IMR-90 (cell line): Measurements from ENCODE around the gene LTBP1. TPM values are rescaled to one million over a fixed set of nuclear protein-coding genes. Genes with fewer than 3 reads are reported as not detected.

Source experiments
- ATAC-seq: fragments of 200-7000 bp; cut with Tn5 transposase; 2 replicates; pipeline ENCODE4 v1.9.1; 2020; ENCODE audit warnings: low read depth, mild to moderate bottlenecking, moderate library complexity
- BruUV-seq: library from RNA; stranded (reverse); fragments of 400-500 nt; replicated peaks from 2 replicates; lab custom pipeline; 2021; lab: Mats Ljungman, UMichigan
- CTCF ChIA-PET: fragments of 300-600 bp; formaldehyde crosslinking; extraction: SDS; loops from one replicate; lab custom pipeline; 2021; ENCODE audit warnings: antibody characterized with exemption; lab: Yijun Ruan, JAX
- POLR2A ChIA-PET: fragments of 300-600 bp; sonication (Branson Sonifier 250); formaldehyde crosslinking; loops from one replicate; lab custom pipeline; 2022; ENCODE audit warnings: antibody characterized with exemption; ENCODE audit not compliant: unreplicated experiment; lab: Charles Lee
- DNase-seq: peaks from one replicate; pipeline ENCODE4 v3.0.0; 2013
- H2AFZ ChIP-seq: replicated peaks from 2 replicates; pipeline ENCODE3; 2013; ENCODE audit warnings: low read length, mild to moderate bottlenecking; ENCODE audit not compliant: poor library complexity
- H2AK5ac ChIP-seq: 2 replicates; pipeline ENCODE4 v1.6.1; 2013; ENCODE audit warnings: low read depth, low read length, inconsistent platforms
- H2AK9ac ChIP-seq: replicated peaks from 2 replicates; pipeline ENCODE3; 2013; ENCODE audit warnings: mild to moderate bottlenecking, low read depth, low read length, moderate library complexity; ENCODE audit not compliant: poor library complexity
- H2BK120ac ChIP-seq: 2 replicates; pipeline ENCODE4 v1.6.1; 2013; ENCODE audit warnings: low read depth, low read length, inconsistent platforms
- H2BK15ac ChIP-seq: 3 replicates; pipeline ENCODE4 v1.6.1; 2013; ENCODE audit warnings: low read depth, low read length, inconsistent platforms
- H2BK20ac ChIP-seq: 2 replicates; pipeline ENCODE4 v1.6.1; 2013; ENCODE audit warnings: low read depth, mild to moderate bottlenecking, inconsistent platforms, low read length, moderate library complexity
- H2BK5ac ChIP-seq: 2 replicates; pipeline ENCODE4 v1.6.1; 2013; ENCODE audit warnings: mild to moderate bottlenecking, low read depth, low read length, inconsistent platforms; ENCODE audit not compliant: poor library complexity, severe bottlenecking
- H3K14ac ChIP-seq: replicated peaks from 2 replicates; pipeline ENCODE4 v1.6.1; 2013; ENCODE audit warnings: low read depth, low read length, inconsistent platforms
- H3K18ac ChIP-seq: 2 replicates; pipeline ENCODE4 v1.6.1; 2013; ENCODE audit warnings: low read depth, low read length, control low read depth
- H3K23ac ChIP-seq: 2 replicates; pipeline ENCODE4 v1.6.1; 2013; ENCODE audit warnings: low read depth, low read length, inconsistent platforms
- H3K27ac ChIP-seq: 2 replicates; pipeline ENCODE4 v1.5.1; 2013; ENCODE audit warnings: mild to moderate bottlenecking, control low read depth, low read length; ENCODE audit not compliant: insufficient read depth
- H3K27me3 ChIP-seq: 2 replicates; pipeline ENCODE4 v1.6.1; 2013; ENCODE audit warnings: low read length; ENCODE audit not compliant: control insufficient read depth, insufficient read depth
- H3K36me3 ChIP-seq: 2 replicates; pipeline ENCODE4 v1.6.1; 2013; ENCODE audit warnings: low read length, mixed read lengths; ENCODE audit not compliant: control insufficient read depth, insufficient read depth
- H3K4ac ChIP-seq: 2 replicates; pipeline ENCODE4 v1.6.1; 2013; ENCODE audit warnings: low read depth, low read length, inconsistent platforms
- H3K4me1 ChIP-seq: 2 replicates; pipeline ENCODE4 v1.6.1; 2013; ENCODE audit warnings: low read length, mixed read lengths; ENCODE audit not compliant: control insufficient read depth, insufficient read depth
- H3K4me2 ChIP-seq: 2 replicates; pipeline ENCODE4 v1.6.1; 2013; ENCODE audit warnings: low read depth, mild to moderate bottlenecking, control low read depth, low read length, moderate library complexity
- H3K4me3 ChIP-seq: 2 replicates; pipeline ENCODE4 v1.5.1; 2013; ENCODE audit warnings: low read depth, mild to moderate bottlenecking, control low read depth, low read length, moderate library complexity; ENCODE audit not compliant: insufficient read depth
- H3K56ac ChIP-seq: 2 replicates; pipeline ENCODE4 v1.6.1; 2013; ENCODE audit warnings: low read length, inconsistent platforms; ENCODE audit not compliant: insufficient read depth; ENCODE audit errors: extremely low read depth
- H3K79me1 ChIP-seq, 2 experiments: 2 replicates each; pipeline ENCODE4 v1.6.1; 2013; ENCODE audit warnings: low read length in 2 of 2, inconsistent platforms in 1 of 2, low read depth in 1 of 2
- H3K9ac ChIP-seq: 2 replicates; pipeline ENCODE4 v1.6.1; 2013; ENCODE audit warnings: low read depth, low read length, control low read depth
- H3K9me1 ChIP-seq: 2 replicates; pipeline ENCODE4 v1.6.1; 2013; ENCODE audit warnings: low read length, inconsistent platforms; ENCODE audit not compliant: insufficient read depth
- H3K9me3 ChIP-seq: 2 replicates; pipeline ENCODE4 v1.6.1; 2013; ENCODE audit warnings: low read length; ENCODE audit not compliant: control insufficient read depth, insufficient read depth
- H4K20me1 ChIP-seq: 2 replicates; pipeline ENCODE4 v1.6.1; 2013; ENCODE audit warnings: low read length, inconsistent platforms; ENCODE audit not compliant: insufficient read depth
- H4K5ac ChIP-seq: 2 replicates; pipeline ENCODE4 v1.6.1; 2013; ENCODE audit warnings: mild to moderate bottlenecking, low read depth, low read length, control low read depth
- H4K8ac ChIP-seq, 2 experiments: 2 replicates each; pipeline ENCODE4 v1.6.1; 2013; ENCODE audit warnings: low read depth in 2 of 2, low read length in 2 of 2, control low read depth in 1 of 2, inconsistent platforms in 1 of 2
- H4K91ac ChIP-seq: 2 replicates; pipeline ENCODE4 v1.6.1; 2013; ENCODE audit warnings: low read depth, low read length, inconsistent platforms; ENCODE audit not compliant: insufficient read depth
- CHD1 ChIP-seq: IDR thresholded peaks from 2 replicates; pipeline ENCODE4 v1.6.1; 2012; ENCODE audit warnings: low read depth, low read length, improper control_type of control experiment
- ELK1 ChIP-seq: fragments of 150-350 bp; IDR thresholded peaks from 2 replicates; pipeline ENCODE4 v1.6.1; 2016; ENCODE audit warnings: low read depth, mild to moderate bottlenecking, low read length, moderate library complexity, borderline replicate concordance
- FOS ChIP-seq: fragments of 150-350 bp; IDR thresholded peaks from 2 replicates; pipeline ENCODE4 v1.6.1; 2016; ENCODE audit warnings: low read depth, low read length
- MAFK ChIP-seq: IDR thresholded peaks from 2 replicates; pipeline ENCODE4 v1.6.1; 2012; ENCODE audit warnings: low read depth, low read length, improper control_type of control experiment
- MAZ ChIP-seq: IDR thresholded peaks from 2 replicates; pipeline ENCODE4 v1.6.1; 2012; ENCODE audit warnings: low read depth, mild to moderate bottlenecking, low read length, improper control_type of control experiment, moderate library complexity, borderline replicate concordance
- NFE2L2 ChIP-seq: fragments of 150-350 bp; IDR thresholded peaks from 2 replicates; pipeline ENCODE4 v1.6.1; 2016; ENCODE audit warnings: low read depth, mild to moderate bottlenecking, low read length
- POLR2A ChIP-seq: IDR thresholded peaks from 2 replicates; pipeline ENCODE4 v1.6.1; 2012; ENCODE audit warnings: mild to moderate bottlenecking, low read depth, low read length
- RCOR1 ChIP-seq: IDR thresholded peaks from 2 replicates; pipeline ENCODE4 v1.6.1; 2012; ENCODE audit warnings: mild to moderate bottlenecking, low read length, improper control_type of control experiment; ENCODE audit not compliant: insufficient replicate concordance
- WGBS, 2 experiments: methylation state at CpG; one replicate each; pipeline versions ENCODE4 v1.1.5 to v1.1.7; 2013; ENCODE audit warnings: missing lambda C conversion rate in 2 of 2; ENCODE audit not compliant: insufficient read length in 1 of 2; ENCODE audit errors: extremely low coverage in 2 of 2; 5-methylcytosine and 5-hydroxymethylcytosine counted together
- dilution Hi-C: fragments of 300-500 bp; cut with HindIII; formaldehyde crosslinking; loops from one replicate; pipeline ENCODE4 v1.14.3; 2018; ENCODE audit warnings: low sequenced_read_pairs; ENCODE audit not compliant: unreplicated experiment
- in situ Hi-C: fragments of 300-500 bp; cut with MboI; formaldehyde crosslinking; loops from 3 replicates; pipeline ENCODE4 v1.14.3; 2019; ENCODE audit warnings: low sequenced_read_pairs, inconsistent platforms, mixed read lengths
- intact Hi-C: fragments of 100-400 bp; cut with micrococcal nuclease; formaldehyde crosslinking; loops from 2 replicates; pipeline ENCODE4 v1.10.0; 2022
- polyA plus RNA-seq, 3 experiments: library from polyadenylated mRNA; depleted of rRNA; stranded (reverse); fragments of >200 nt; gene quantifications; 2 replicates each; pipeline ENCODE4 v1.2.3, GENCODE V29; 2012; ENCODE audit warnings: low replicate concordance in 1 of 3
- total RNA-seq: library from RNA; depleted of rRNA; stranded (reverse); fragments of >200 nt; gene quantifications from 2 replicates; pipeline ENCODE4 v1.2.3, GENCODE V29; 2012

LTBP1 gene
- total and polyA plus RNA-seq, 2 of the 4 experiments (the other 2 are of a cell fraction): 235 to 326 TPM

GRCh38 chr2:33265584-33266338 lies 319.0 kb downstream of the LTBP1 start:
- H3K79me1 ChIP-seq: peaks cover 14 to 51% of the 10 kb centered on the region in 2 experiments
- H2BK20ac ChIP-seq: no peak overlapping the region
- H2BK5ac ChIP-seq: no peak overlapping the region
- dilution Hi-C loops (no loop called here), intact Hi-C loops (no loop called here), in situ Hi-C loops (loop anchor here (10.0 to 25.0 kb wide), 2 partner anchors 228 to 481 kb away; no protein-coding TSS in a partner anchor)
- no peak overlapping the region for H3K4me2 ChIP-seq
- H3K23ac ChIP-seq: no peak overlapping the region
- no peak overlapping the region for H3K18ac ChIP-seq
- ATAC-seq (no peak), DNase-seq (no peak)
- H4K5ac ChIP-seq: no peak overlapping the region
- no peak overlapping the region for H2AK5ac ChIP-seq
- H3K9me1 ChIP-seq: peaks cover 13% of the 10 kb centered on the region
- peaks cover 4% of the 10 kb centered on the region for H3K4me1 ChIP-seq
- CTCF ChIA-PET: no interaction called here
- no peaks in the 10 kb centered on the region for H4K20me1 ChIP-seq
- no peak overlapping the region for H3K27ac ChIP-seq
- H2AFZ ChIP-seq: no peak overlapping the region
- POLR2A ChIA-PET: no interaction called here
- BruUV-seq: no TSS peak
- no peak overlapping the region for H4K91ac ChIP-seq
- H3K14ac ChIP-seq: no peak overlapping the region
- H2BK15ac ChIP-seq: no peak overlapping the region
- H4K8ac ChIP-seq: no peak overlapping the region
- peaks cover 44% of the 10 kb centered on the region for H3K36me3 ChIP-seq
- H3K56ac ChIP-seq: no peak overlapping the region
- 100% methylated on average over 1 of the region's 5 CpGs; no CpG with 5 or more reads in 1 of the 2 experiments for WGBS, 2 experiments
- no peak overlapping the region for H2AK9ac ChIP-seq
- H3K9me3 ChIP-seq: peaks cover 6% of the 10 kb centered on the region
- no peak overlapping the region for H3K4ac ChIP-seq
- no peak overlapping the region for H2BK120ac ChIP-seq
- H3K4me3 ChIP-seq: no peak overlapping the region
- TF ChIP-seq RCOR1 (no peak), POLR2A (no peak), MAZ (no peak), ELK1 (no peak), MAFK (peak; percentile 23; the same call in 1 of the 2 replicates), NFE2L2 (no peak), FOS (no peak), CHD1 (no peak)
- H3K9ac ChIP-seq: no peak overlapping the region
- H3K27me3 ChIP-seq: no peaks in the 10 kb centered on the region
